B cell (primary cell): Measurements from ENCODE around the gene TSHZ3. TPM values are rescaled to one million over a fixed set of nuclear protein-coding genes. Genes with fewer than 3 reads are reported as not detected.

ENCODE experiments used
- ATAC-seq: fragments of 200-7000 bp; cut with Tn5 transposase; one replicate; pipeline ENCODE4 v1.10.0; 2021; ENCODE audit warnings: low read depth, mild to moderate bottlenecking, moderate number of reproducible peaks, moderate library complexity
- CTCF ChIA-PET: fragments of 350-600 bp; sonication (Branson Sonifier 250); formaldehyde crosslinking; loops from one replicate; lab custom pipeline; 2021; ENCODE audit warnings: antibody characterized with exemption, inconsistent platforms; lab: Charles Lee
- POLR2A ChIA-PET: fragments of 350-600 bp; sonication (Branson Sonifier 250); formaldehyde crosslinking; loops from one replicate; lab custom pipeline; 2021; ENCODE audit warnings: antibody characterized with exemption; lab: Charles Lee
- DNase-seq: peaks from one replicate; pipeline ENCODE4 v3.0.0; 2013
- H2AFZ ChIP-seq: 2 replicates; pipeline ENCODE4 v1.6.1; 2012; ENCODE audit warnings: mild to moderate bottlenecking, low read depth, low read length; ENCODE audit not compliant: insufficient read depth, poor library complexity, severe bottlenecking
- H3K27ac ChIP-seq, 2 donors: 1 replicate in 1 of 2; 2 replicates in 1 of 2; pipeline ENCODE4 v1.5.1; 2012 to 2013; ENCODE audit warnings: low read length in 2 of 2, mild to moderate bottlenecking in 2 of 2, moderate library complexity in 1 of 2
- H3K27me3 ChIP-seq, 4 experiments: fragments of 200-600 bp in 1 of 4; sonication (generic) in 1 of 4; replicated peaks in 1 of 4; 1 replicate in 2 of 4; 2 replicates in 2 of 4; pipeline versions ENCODE4 v1.6.1 to v1.7.0; 2013 to 2016; ENCODE audit warnings: low read length in 3 of 4, mild to moderate bottlenecking in 2 of 4, mixed read lengths in 1 of 4, moderate library complexity in 1 of 4; ENCODE audit not compliant: insufficient read depth in 4 of 4, control insufficient read depth in 3 of 4; ENCODE audit errors: control extremely low read depth in 1 of 4
- H3K36me3 ChIP-seq, 2 experiments: replicated peaks in 1 of 2; 1 replicate in 1 of 2; 2 replicates in 1 of 2; pipeline versions ENCODE4 v1.6.1 to v1.7.1; 2013; ENCODE audit warnings: low read length in 1 of 2; ENCODE audit not compliant: insufficient read depth in 2 of 2, control insufficient read depth in 1 of 2; ENCODE audit errors: control extremely low read depth in 1 of 2, extremely low read depth in 1 of 2
- H3K4me1 ChIP-seq, 2 donors: fragments of 200-600 bp in 1 of 2; sonication (generic) in 1 of 2; 1 replicate in 1 of 2; 2 replicates in 1 of 2; pipeline versions ENCODE4 v1.5.1 to v1.6.1; 2013 to 2017; ENCODE audit warnings: low read length in 2 of 2; ENCODE audit not compliant: control insufficient read depth in 2 of 2, insufficient read depth in 2 of 2
- H3K4me2 ChIP-seq: replicated peaks from 2 replicates; pipeline ENCODE3; 2012; ENCODE audit warnings: mild to moderate bottlenecking, low read depth, low read length; ENCODE audit not compliant: poor library complexity, severe bottlenecking
- H3K4me3 ChIP-seq, 5 experiments: fragments of 200-600 bp in 1 of 5; sonication (generic) in 1 of 5; 1 replicate in 3 of 5; 2 replicates in 2 of 5; pipeline versions ENCODE4 v1.5.1 to v1.7.0; 2011 to 2016; ENCODE audit warnings: low read length in 4 of 5, mild to moderate bottlenecking in 4 of 5, low read depth in 2 of 5, control low read depth in 1 of 5, moderate library complexity in 1 of 5; ENCODE audit not compliant: insufficient read depth in 1 of 5; ENCODE audit errors: control extremely low read depth in 1 of 5, extremely low read depth in 1 of 5
- H3K79me2 ChIP-seq: fragments of 200-600 bp; sonication (generic); one replicate; pipeline ENCODE4 v1.6.0; 2016; ENCODE audit warnings: low read length; ENCODE audit not compliant: control insufficient read depth, insufficient read depth
- H3K9ac ChIP-seq: fragments of 200-600 bp; sonication (generic); 2 replicates; pipeline ENCODE4 v1.6.1; 2017; ENCODE audit warnings: mild to moderate bottlenecking, low read length, moderate library complexity
- H3K9me3 ChIP-seq, 3 donors: one replicate each; pipeline versions ENCODE4 v1.6.1 to v1.7.1; 2013; ENCODE audit warnings: low read length in 2 of 3; ENCODE audit not compliant: control insufficient read depth in 2 of 3, insufficient read depth in 1 of 3; ENCODE audit errors: control extremely low read depth in 1 of 3
- H4K20me1 ChIP-seq: 2 replicates; pipeline ENCODE4 v1.6.0; 2012; ENCODE audit warnings: mild to moderate bottlenecking, low read length; ENCODE audit not compliant: insufficient read depth, control insufficient read depth, poor library complexity, severe bottlenecking
- H3K27ac Mint-ChIP-seq: one replicate; pipeline ENCODE4 v1.8.0; 2021; ENCODE audit warnings: mixed read lengths
- H3K27me3 Mint-ChIP-seq: one replicate; pipeline ENCODE4 v1.8.0; 2021; ENCODE audit warnings: mixed read lengths
- H3K4me1 Mint-ChIP-seq: one replicate; pipeline ENCODE4 v1.8.0; 2021; ENCODE audit warnings: mixed read lengths
- H3K4me3 Mint-ChIP-seq: one replicate; pipeline ENCODE4 v1.8.0; 2021; ENCODE audit warnings: mixed read lengths
- H3K9me3 Mint-ChIP-seq: one replicate; pipeline ENCODE4 v1.8.0; 2022; ENCODE audit warnings: mixed read lengths; ENCODE audit not compliant: insufficient read depth
- CTCF ChIP-seq: fragments of 200-600 bp; IDR thresholded peaks from one replicate; pipeline ENCODE4 v1.8.0; 2022; ENCODE audit warnings: antibody characterized with exemption, mild to moderate bottlenecking
- EZH2 ChIP-seq: IDR thresholded peaks from 2 replicates; pipeline ENCODE4 v1.6.1; 2012; ENCODE audit warnings: borderline replicate concordance, low read depth, mild to moderate bottlenecking, moderate library complexity, low read length; ENCODE audit not compliant: insufficient read depth, poor library complexity, severe bottlenecking
- WGBS: methylation state at CpG from one replicate; pipeline ENCODE4 v1.1.5; 2013; ENCODE audit warnings: missing lambda C conversion rate; ENCODE audit not compliant: insufficient coverage; 5-methylcytosine and 5-hydroxymethylcytosine counted together
- intact Hi-C: fragments of 100-400 bp; cut with micrococcal nuclease; formaldehyde crosslinking; loops from one replicate; pipeline ENCODE4 v1.10.0; 2022
- polyA plus RNA-seq: library from polyadenylated mRNA; depleted of rRNA; stranded (reverse); fragments of >200 nt; gene quantifications from 2 replicates; pipeline ENCODE4 v1.2.3, GENCODE V29; 2012
- total RNA-seq, 2 donors: library from RNA; stranded (reverse); fragments of 120-200 nt in 1 of 2; gene quantifications; 1 replicate in 1 of 2; 2 replicates in 1 of 2; pipeline versions ENCODE4 v1.2.3 to v1.2.4, GENCODE V29; 2013 to 2022

TSHZ3 gene
- total and polyA plus RNA-seq, 2 donors (not counting 1 experiment from before 2014, with no cell fraction given) = 0.03 to 0.34 TPM

- Mint-ChIP-seq H3K4me1 (no peaks in the 10 kb centered on the region), H3K27ac (no peak overlapping the region), H3K4me3 (no peak overlapping the region), H3K27me3 (no peaks in the 10 kb centered on the region), H3K9me3 (no peaks in the 10 kb centered on the region)
- intact Hi-C loops = no loop called here
- CTCF ChIA-PET = no interaction called here
- POLR2A ChIA-PET = no interaction called here
- no peak for DNase-seq
- Histone ChIP-seq H3K36me3 (no peaks in the 10 kb centered on the region), H3K27ac (no peak overlapping the region), H3K9me3 (peaks cover 0 to 43% (median 0%) of the 10 kb centered on the region in 3 donors), H3K4me1 (no peaks in the 10 kb centered on the region), H2AFZ (no peak overlapping the region), H3K27me3 (no peaks in the 10 kb centered on the region), H4K20me1 (no peaks in the 10 kb centered on the region), H3K9ac (no peak overlapping the region), H3K4me2 (no peak overlapping the region), H3K79me2 (no peaks in the 10 kb centered on the region), H3K4me3 (no peak overlapping the region)
- WGBS = 92% methylated on average over 6 of the region's 7 CpGs
- TF ChIP-seq EZH2 = no peak
- no peak for TF ChIP-seq CTCF
- ATAC-seq = no peak
These were observed 82.5 kb downstream of the TSHZ3 start for GRCh38 chr19:31266731-31267130.

GRCh38 chr19:31266196-31266595 is 83.0 kb downstream of the TSHZ3 start:
- DNase-seq (no peak), ATAC-seq (no peak)
- no peak overlapping the region for H3K4me3 Mint-ChIP-seq
- H3K9me3 Mint-ChIP-seq = no peaks in the 10 kb centered on the region
- H3K27me3 ChIP-seq = no peaks in the 10 kb centered on the region
- no peak overlapping the region for H3K27ac Mint-ChIP-seq
- no peaks in the 10 kb centered on the region for H4K20me1 ChIP-seq
- H3K4me1 ChIP-seq = no peaks in the 10 kb centered on the region
- POLR2A ChIA-PET = no interaction called here
- WGBS = no CpG with 5 or more reads among the region's 4 CpGs
- H3K79me2 ChIP-seq = no peaks in the 10 kb centered on the region
- no peaks in the 10 kb centered on the region for H3K36me3 ChIP-seq
- TF ChIP-seq CTCF (no peak), EZH2 (no peak)
- H3K4me3 ChIP-seq = no peak overlapping the region
- no peaks in the 10 kb centered on the region for H3K27me3 Mint-ChIP-seq
- no peak overlapping the region for H3K4me2 ChIP-seq
- intact Hi-C loops = no loop called here
- H3K27ac ChIP-seq = no peak overlapping the region
- CTCF ChIA-PET = no interaction called here
- H2AFZ ChIP-seq = no peak overlapping the region
- H3K9ac ChIP-seq = no peak overlapping the region
- H3K9me3 ChIP-seq = peaks cover 0 to 40% (median 0%) of the 10 kb centered on the region in 3 donors
- H3K4me1 Mint-ChIP-seq = no peaks in the 10 kb centered on the region
